ENCODE measurements around the gene DUSP22. TPM values are rescaled to one million over a fixed set of nuclear protein-coding genes. Genes with fewer than 3 reads are reported as not detected.

The DUSP22 gene
- total and polyA plus RNA-seq, 9 of the 15 experiments (the other 6 are each of a cell fraction or from before 2014, with no cell fraction given) = 9.3 to 19.4 (median 11.8) TPM

GRCh38 chr6:291697-292505 lies at the start of gene DUSP22 (continued):
- TF ChIP-seq, protein P1, sequence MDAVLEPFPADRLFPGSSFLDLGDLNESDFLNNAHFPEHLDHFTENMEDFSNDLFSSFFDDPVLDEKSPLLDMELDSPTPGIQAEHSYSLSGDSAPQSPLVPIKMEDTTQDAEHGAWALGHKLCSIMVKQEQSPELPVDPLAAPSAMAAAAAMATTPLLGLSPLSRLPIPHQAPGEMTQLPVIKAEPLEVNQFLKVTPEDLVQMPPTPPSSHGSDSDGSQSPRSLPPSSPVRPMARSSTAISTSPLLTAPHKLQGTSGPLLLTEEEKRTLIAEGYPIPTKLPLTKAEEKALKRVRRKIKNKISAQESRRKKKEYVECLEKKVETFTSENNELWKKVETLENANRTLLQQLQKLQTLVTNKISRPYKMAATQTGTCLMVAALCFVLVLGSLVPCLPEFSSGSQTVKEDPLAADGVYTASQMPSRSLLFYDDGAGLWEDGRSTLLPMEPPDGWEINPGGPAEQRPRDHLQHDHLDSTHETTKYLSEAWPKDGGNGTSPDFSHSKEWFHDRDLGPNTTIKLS (IDR thresholded peaks at IDR 0.05; ENCODE audit: borderline replicate concordance, low read depth) = peak; percentile 81; the same call in 1 of the 2 replicates
- TF ChIP-seq TAF7 (tag; IDR thresholded peaks at IDR 0.05) (0 out of 2 replicates have a peak, but pooled peaks have one; percentile 7), HMGXB4 (CRISPR knock-in tag; IDR thresholded peaks at IDR 0.05) (peak; percentile 71; the same call in 1 of the 2 replicates), TAF1 (IDR thresholded peaks at IDR 0.05; ENCODE audit: control insufficient read depth, extremely low read depth, insufficient read depth, low read length, severe bottlenecking) (peak; percentile 26), SOX6 (IDR thresholded peaks at IDR 0.05) (0 out of 2 replicates have a peak, but pooled peaks have one; percentile 5), HMG20B (CRISPR knock-in tag; IDR thresholded peaks at IDR 0.05) (no peak), ETS2 (tag; IDR thresholded peaks at IDR 0.05; ENCODE audit: borderline replicate concordance, poor library complexity, severe bottlenecking) (no peak), CXXC5 (CRISPR knock-in tag; IDR thresholded peaks at IDR 0.05) (peak; percentile 77), ZNF780A (CRISPR knock-in tag; IDR thresholded peaks at IDR 0.05) (0 out of 2 replicates have a peak, but pooled peaks have one; percentile 22), ZNF263 (CRISPR knock-in tag; IDR thresholded peaks at IDR 0.05; ENCODE audit: borderline replicate concordance) (peak; percentile 98; the same call in 1 of the 2 replicates), CCNT2 (IDR thresholded peaks at IDR 0.05; ENCODE audit: borderline replicate concordance, extremely low read depth, insufficient read length, low read depth, low read length) (peak; percentile 93), POLR2B (IDR thresholded peaks at IDR 0.05; ENCODE audit: low read depth, partially characterized antibody) (peak; percentile 52), EP400 (IDR thresholded peaks at IDR 0.05) (peak; percentile 50; the same call in 1 of the 2 replicates), KDM5B (IDR thresholded peaks at IDR 0.05; ENCODE audit: insufficient replicate concordance, low read depth, low read length) (peak; percentile 85), KAT7 (CRISPR knock-in tag; IDR thresholded peaks at IDR 0.05; ENCODE audit: borderline replicate concordance) (peak; percentile 53; the same call in 1 of the 2 replicates), CREM (IDR thresholded peaks at IDR 0.05; ENCODE audit: low read depth) (peak; percentile 15; the same call in 1 of the 2 replicates), KDM4B (IDR thresholded peaks at IDR 0.05; ENCODE audit: borderline replicate concordance in 2 of 2, low read depth in 1 of 2) (0 out of 4 replicates have a peak, but pooled peaks of 1 of the 2 experiments have one; percentile 25), GATAD2B (IDR thresholded peaks at IDR 0.05; ENCODE audit: borderline replicate concordance) (peak; percentile 94), POLR2G (IDR thresholded peaks at IDR 0.05; ENCODE audit: low read depth, low read length) (peak; percentile 87)
- TF ChIP-seq, protein P2, sequence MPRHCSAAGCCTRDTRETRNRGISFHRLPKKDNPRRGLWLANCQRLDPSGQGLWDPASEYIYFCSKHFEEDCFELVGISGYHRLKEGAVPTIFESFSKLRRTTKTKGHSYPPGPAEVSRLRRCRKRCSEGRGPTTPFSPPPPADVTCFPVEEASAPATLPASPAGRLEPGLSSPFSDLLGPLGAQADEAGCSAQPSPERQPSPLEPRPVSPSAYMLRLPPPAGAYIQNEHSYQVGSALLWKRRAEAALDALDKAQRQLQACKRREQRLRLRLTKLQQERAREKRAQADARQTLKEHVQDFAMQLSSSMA (CRISPR knock-in tag; IDR thresholded peaks at IDR 0.05) = peak; percentile 18; the same call in 1 of the 2 replicates
- TF ChIP-seq, protein P3, sequence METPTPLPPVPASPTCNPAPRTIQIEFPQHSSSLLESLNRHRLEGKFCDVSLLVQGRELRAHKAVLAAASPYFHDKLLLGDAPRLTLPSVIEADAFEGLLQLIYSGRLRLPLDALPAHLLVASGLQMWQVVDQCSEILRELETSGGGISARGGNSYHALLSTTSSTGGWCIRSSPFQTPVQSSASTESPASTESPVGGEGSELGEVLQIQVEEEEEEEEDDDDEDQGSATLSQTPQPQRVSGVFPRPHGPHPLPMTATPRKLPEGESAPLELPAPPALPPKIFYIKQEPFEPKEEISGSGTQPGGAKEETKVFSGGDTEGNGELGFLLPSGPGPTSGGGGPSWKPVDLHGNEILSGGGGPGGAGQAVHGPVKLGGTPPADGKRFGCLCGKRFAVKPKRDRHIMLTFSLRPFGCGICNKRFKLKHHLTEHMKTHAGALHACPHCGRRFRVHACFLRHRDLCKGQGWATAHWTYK (CRISPR knock-in tag; IDR thresholded peaks at IDR 0.05) = peak; percentile 50; the same call in 1 of the 2 replicates
